A549 treated with dexamethasone at 1 μM for 4 hours (cell line): Measurements from ENCODE around the gene PRB4. TPM values are rescaled to one million over a fixed set of nuclear protein-coding genes. Genes with fewer than 3 reads are reported as not detected.

Source experiments
- total RNA-seq: library from RNA; stranded (reverse); fragments of 200-300 nt; extraction: Qiagen RNA extraction; gene quantifications from 5 replicates; pipeline ENCODE4 v1.2.3, GENCODE V29; 2022

The PRB4 gene
- not detected in 5 replicates for total RNA-seq

GRCh38 chr12:11310336-11310735, at the start of gene PRB4:
Gene PRB4, minus strand, starts transcription at chr12:11310436. Its CDS starts 38 bp downstream, at chr12:11310398.

GRCh38 chr12:11269607-11270006, 40.6 kb downstream of the PRB4 start, which contains the start of gene PRB3:
Gene PRB3, minus strand, starts transcription at chr12:11269707. Its CDS starts 38 bp downstream, at chr12:11269669.

Other genes starting within 250 kb of the PRB4 start
- not detected in 5 replicates for gene TAS2R46, start 248.1 kb downstream of the PRB4 start, total RNA-seq
- gene TAS2R43, start 218.1 kb downstream of the PRB4 start, total RNA-seq, result not detected in 5 replicates
- gene TAS2R30, start 175.8 kb downstream of the PRB4 start, total RNA-seq, result not detected in 5 replicates
- 8.2 to 8.7 TPM (median 8.2 TPM) in 5 replicates for gene SMIM10L1, start 139.2 kb downstream of the PRB4 start, total RNA-seq
- gene TAS2R42, start 123.5 kb downstream of the PRB4 start, total RNA-seq, result not detected in 5 replicates
- 0.16 TPM in 1 of 5 replicates, not detected in the others for gene PRB3, start 40.7 kb downstream of the PRB4 start, total RNA-seq
- gene PRB2, start 85.1 kb upstream of the PRB4 start, total RNA-seq, result 0.08 TPM in 1 of 5 replicates, not detected in the others